HepG2 (cell line): Measurements from ENCODE around the gene MYD88. TPM values are rescaled to one million over a fixed set of nuclear protein-coding genes. Genes with fewer than 3 reads are reported as not detected.

ENCODE experiments used
- DNMT1 ChIP-seq: sonication (generic); formaldehyde crosslinking; IDR thresholded peaks from 2 replicates; pipeline ENCODE4 v1.5.1; 2020; ENCODE audit warnings: mild to moderate bottlenecking, missing genetic modification reagents
- DRAP1 ChIP-seq: IDR thresholded peaks from 2 replicates; pipeline ENCODE4 v1.6.1; 2016; ENCODE audit warnings: missing genetic modification reagents, missing compliant biosample characterization
- EED ChIP-seq: sonication (generic); formaldehyde crosslinking; IDR thresholded peaks from 2 replicates; pipeline ENCODE4 v1.5.0; 2020; ENCODE audit warnings: mild to moderate bottlenecking, missing genetic modification reagents
- HBP1 ChIP-seq: IDR thresholded peaks from 2 replicates; pipeline ENCODE4 v1.6.1; 2016; ENCODE audit warnings: low read depth, control low read depth
- HNRNPK ChIP-seq: fragments of 200-400 bp; formaldehyde crosslinking; IDR thresholded peaks from 2 replicates; pipeline ENCODE4 v1.6.1; 2018; ENCODE audit warnings: low read length, low read depth, moderate library complexity, mild to moderate bottlenecking; ENCODE audit not compliant: poor library complexity, severe bottlenecking
- MAZ ChIP-seq, 2 experiments: sonication (generic) in 1 of 2; formaldehyde crosslinking in 1 of 2; IDR thresholded peaks; 2 replicates each; pipeline versions ENCODE4 v1.5.0 to v1.6.1; 2012 to 2020; ENCODE audit warnings: low read depth in 2 of 2, mild to moderate bottlenecking in 2 of 2, borderline replicate concordance in 1 of 2, improper control_type of control experiment in 1 of 2, low read length in 1 of 2, missing genetic modification reagents in 1 of 2, moderate library complexity in 1 of 2
- NKX3-1 ChIP-seq: sonication (generic); formaldehyde crosslinking; IDR thresholded peaks from 2 replicates; pipeline ENCODE4 v1.5.0; 2020; ENCODE audit warnings: missing genetic modification reagents
- PAWR ChIP-seq: sonication (generic); formaldehyde crosslinking; IDR thresholded peaks from 2 replicates; pipeline ENCODE4 v1.4.0; 2020; ENCODE audit warnings: missing genetic modification reagents, mild to moderate bottlenecking, borderline replicate concordance
- PHB2 ChIP-seq: fragments of 450-650 bp; IDR thresholded peaks from 2 replicates; pipeline ENCODE4 v1.6.1; 2018; ENCODE audit not compliant: partially characterized antibody
- SKIL ChIP-seq: sonication (generic); formaldehyde crosslinking; IDR thresholded peaks from 2 replicates; pipeline ENCODE4 v1.8.0; 2022; ENCODE audit warnings: missing genetic modification reagents, mild to moderate bottlenecking, moderate library complexity, borderline replicate concordance
- TFAP4 ChIP-seq: sonication (generic); IDR thresholded peaks from 2 replicates; pipeline ENCODE4 v1.6.1; 2016; ENCODE audit warnings: low read depth, borderline replicate concordance
- ZNF225 ChIP-seq: sonication (generic); formaldehyde crosslinking; IDR thresholded peaks from 2 replicates; pipeline ENCODE4 v1.4.0; 2020; ENCODE audit warnings: mild to moderate bottlenecking, missing genetic modification reagents
- ZNF501 ChIP-seq: sonication (generic); formaldehyde crosslinking; IDR thresholded peaks from 2 replicates; pipeline ENCODE4 v1.5.1; 2020; ENCODE audit warnings: mild to moderate bottlenecking, moderate library complexity, missing genetic modification reagents
- ZNF609 ChIP-seq: sonication (generic); formaldehyde crosslinking; IDR thresholded peaks from 2 replicates; pipeline ENCODE4 v1.4.0; 2020; ENCODE audit warnings: mild to moderate bottlenecking, missing genetic modification reagents, borderline replicate concordance
- ZNF691 ChIP-seq: sonication (generic); formaldehyde crosslinking; IDR thresholded peaks from 2 replicates; pipeline ENCODE4 v1.4.0; 2020; ENCODE audit warnings: missing genetic modification reagents, low read depth, mild to moderate bottlenecking, borderline replicate concordance
- ZSCAN9 ChIP-seq: IDR thresholded peaks from 2 replicates; pipeline ENCODE4 v1.6.1; 2016; ENCODE audit warnings: borderline replicate concordance
- polyA plus RNA-seq, 8 experiments: library from polyadenylated mRNA; depleted of rRNA in 3 of 8; stranded (reverse) in 7 of 8; unstranded in 1 of 8; fragments of >200 nt; fragmentation: Illumina TruSeq in 4 of 8; extraction: Trizol in 4 of 8; gene quantifications; 2 replicates each; pipeline versions ENCODE4 v1.2.1 to v1.2.3, GENCODE V29; 2011 to 2016; ENCODE audit warnings: low read depth in 4 of 8, missing spikeins in 1 of 8, mixed read lengths in 1 of 8; ENCODE audit not compliant: insufficient read depth in 1 of 8
- total RNA-seq, 5 experiments: library from RNA; depleted of rRNA; stranded (reverse); fragments of >200 nt; fragmentation: Illumina TruSeq; extraction: Trizol; gene quantifications; 2 replicates each; pipeline ENCODE4 v1.2.3, GENCODE V29; 2016; ENCODE audit warnings: low read depth in 1 of 5

MYD88 gene
- total and polyA plus RNA-seq, 2 of the 13 experiments (the other 11 are each of a cell fraction or from before 2014, with no cell fraction given): 7.6 to 32.7 TPM

GRCh38 chr3:38138349-38139190 lies at the start of gene MYD88 (continued):
- peak; percentile 13; the same call in 1 of the 2 replicates for TF ChIP-seq ZNF609 (CRISPR knock-in tag)
- TF ChIP-seq MAZ (IDR thresholded peaks at IDR 0.05; ENCODE audit: borderline replicate concordance, low read depth, low read length): no peak
- peak; percentile 76; the same call in 1 of the 2 replicates for TF ChIP-seq MAZ (CRISPR knock-in tag; IDR thresholded peaks at IDR 0.05; ENCODE audit: low read depth)
- 0 out of 2 replicates have a peak, but pooled peaks have one; percentile 22 for TF ChIP-seq NKX3-1 (CRISPR knock-in tag)
- TF ChIP-seq PHB2: no peak
- no peak; the same call in 1 of the 2 replicates for TF ChIP-seq DRAP1 (CRISPR knock-in tag)
- TF ChIP-seq DNMT1: no peak
- no peak for TF ChIP-seq HNRNPK
- no peak for TF ChIP-seq ZSCAN9
- TF ChIP-seq HBP1 (CRISPR knock-in tag): 0 out of 2 replicates have a peak, but pooled peaks have one; percentile 23
- TF ChIP-seq ZNF225 (CRISPR knock-in tag): 0 out of 2 replicates have a peak, but pooled peaks have one; percentile 59
- TF ChIP-seq SKIL (CRISPR knock-in tag): 0 out of 2 replicates have a peak, but pooled peaks have one; percentile 48
- no peak for TF ChIP-seq ZNF691
- peak; percentile 82 for TF ChIP-seq ZNF501 (CRISPR knock-in tag)
- no peak for TF ChIP-seq PAWR (CRISPR knock-in tag)
- peak; percentile 28; the same call in 1 of the 2 replicates for TF ChIP-seq EED (CRISPR knock-in tag)
- TF ChIP-seq TFAP4: peak; percentile 17; the same call in 1 of the 2 replicates
